ENCODE results near the gene SH3RF3.

SH3RF3 gene

GRCh38 chr2:109277406-109277805 is 148.4 kb downstream of the SH3RF3 start:
- TF ChIP-seq ISL1 (CRISPR knock-in tag; IDR thresholded peaks at IDR 0.05) (no peak), RARB (CRISPR knock-in tag; IDR thresholded peaks at IDR 0.05) (no peak), ZNF8 (CRISPR knock-in tag; IDR thresholded peaks at IDR 0.05) (no peak), BACH2 (CRISPR knock-in tag; IDR thresholded peaks at IDR 0.05; ENCODE audit: borderline replicate concordance) (no peak), ZNF565 (CRISPR knock-in tag; conservative IDR thresholded peaks at IDR 0.05; ENCODE audit: low read depth) (no peak), GLIS3 (CRISPR knock-in tag; IDR thresholded peaks at IDR 0.05) (no peak), CSDC2 (CRISPR knock-in tag; IDR thresholded peaks at IDR 0.05) (no peak), ESRRG (CRISPR knock-in tag; IDR thresholded peaks at IDR 0.05) (no peak), OSR1 (CRISPR knock-in tag; IDR thresholded peaks at IDR 0.05) (no peak), ARNTL (CRISPR knock-in tag; IDR thresholded peaks at IDR 0.05; ENCODE audit: borderline replicate concordance, low read depth) (no peak), TCF4 (CRISPR knock-in tag; IDR thresholded peaks at IDR 0.05; ENCODE audit: borderline replicate concordance) (no peak)
- TF ChIP-seq, protein P1, sequence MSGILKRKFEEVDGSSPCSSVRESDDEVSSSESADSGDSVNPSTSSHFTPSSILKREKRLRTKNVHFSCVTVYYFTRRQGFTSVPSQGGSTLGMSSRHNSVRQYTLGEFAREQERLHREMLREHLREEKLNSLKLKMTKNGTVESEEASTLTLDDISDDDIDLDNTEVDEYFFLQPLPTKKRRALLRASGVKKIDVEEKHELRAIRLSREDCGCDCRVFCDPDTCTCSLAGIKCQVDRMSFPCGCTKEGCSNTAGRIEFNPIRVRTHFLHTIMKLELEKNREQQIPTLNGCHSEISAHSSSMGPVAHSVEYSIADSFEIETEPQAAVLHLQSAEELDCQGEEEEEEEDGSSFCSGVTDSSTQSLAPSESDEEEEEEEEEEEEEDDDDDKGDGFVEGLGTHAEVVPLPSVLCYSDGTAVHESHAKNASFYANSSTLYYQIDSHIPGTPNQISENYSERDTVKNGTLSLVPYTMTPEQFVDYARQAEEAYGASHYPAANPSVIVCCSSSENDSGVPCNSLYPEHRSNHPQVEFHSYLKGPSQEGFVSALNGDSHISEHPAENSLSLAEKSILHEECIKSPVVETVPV (CRISPR knock-in tag; IDR thresholded peaks at IDR 0.05) = no peak
- no peak for ATAC-seq

DNA sequence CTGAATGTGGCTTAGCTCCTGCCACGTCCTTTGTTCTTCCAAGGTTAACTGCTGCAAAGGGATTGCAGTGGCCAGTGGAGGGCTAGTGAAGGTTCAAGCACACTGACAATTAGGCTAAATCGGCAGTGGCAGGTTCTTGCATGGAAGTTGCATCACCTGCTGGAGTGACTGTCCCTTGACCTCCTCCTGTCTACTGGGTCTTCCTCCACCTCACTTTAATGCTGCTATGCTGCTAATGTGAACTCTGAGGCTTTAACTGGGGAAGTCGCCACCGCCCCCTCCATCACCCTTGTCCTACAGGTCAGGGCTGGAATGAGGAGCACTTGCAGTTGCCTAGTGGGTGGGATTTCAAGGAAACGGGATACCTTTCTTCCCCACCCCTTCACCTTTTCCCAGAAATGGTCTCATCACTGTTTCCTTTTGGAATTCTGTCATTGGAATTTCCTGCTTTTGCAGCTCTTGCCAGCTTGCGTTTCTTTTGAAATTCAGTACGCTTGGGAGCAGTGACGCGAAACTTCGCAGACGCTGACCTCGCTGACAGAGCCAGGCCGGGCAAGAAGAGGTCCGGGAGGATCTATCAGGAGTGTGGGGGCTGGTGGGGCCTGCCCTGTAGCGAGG is 150.3 kb downstream of the SH3RF3 start:
- TF ChIP-seq ARNTL (CRISPR knock-in tag; IDR thresholded peaks at IDR 0.05; ENCODE audit: borderline replicate concordance, low read depth) (no peak), ISL1 (CRISPR knock-in tag; IDR thresholded peaks at IDR 0.05) (no peak), ZFP30 (CRISPR knock-in tag; IDR thresholded peaks at IDR 0.05) (no peak), SNAI2 (CRISPR knock-in tag; IDR thresholded peaks at IDR 0.05) (no peak), OSR1 (CRISPR knock-in tag; IDR thresholded peaks at IDR 0.05) (no peak), CSDC2 (CRISPR knock-in tag; IDR thresholded peaks at IDR 0.05) (no peak), ESRRG (CRISPR knock-in tag; IDR thresholded peaks at IDR 0.05) (no peak)
- TF ChIP-seq, protein P2, sequence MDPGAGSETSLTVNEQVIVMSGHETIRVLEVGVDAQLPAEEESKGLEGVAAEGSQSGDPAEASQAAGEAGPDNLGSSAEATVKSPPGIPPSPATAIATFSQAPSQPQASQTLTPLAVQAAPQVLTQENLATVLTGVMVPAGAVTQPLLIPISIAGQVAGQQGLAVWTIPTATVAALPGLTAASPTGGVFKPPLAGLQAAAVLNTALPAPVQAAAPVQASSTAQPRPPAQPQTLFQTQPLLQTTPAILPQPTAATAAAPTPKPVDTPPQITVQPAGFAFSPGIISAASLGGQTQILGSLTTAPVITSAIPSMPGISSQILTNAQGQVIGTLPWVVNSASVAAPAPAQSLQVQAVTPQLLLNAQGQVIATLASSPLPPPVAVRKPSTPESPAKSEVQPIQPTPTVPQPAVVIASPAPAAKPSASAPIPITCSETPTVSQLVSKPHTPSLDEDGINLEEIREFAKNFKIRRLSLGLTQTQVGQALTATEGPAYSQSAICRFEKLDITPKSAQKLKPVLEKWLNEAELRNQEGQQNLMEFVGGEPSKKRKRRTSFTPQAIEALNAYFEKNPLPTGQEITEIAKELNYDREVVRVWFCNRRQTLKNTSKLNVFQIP (CRISPR knock-in tag; IDR thresholded peaks at IDR 0.05; ENCODE audit: borderline replicate concordance, low read depth) = no peak
- TF ChIP-seq, protein P3, sequence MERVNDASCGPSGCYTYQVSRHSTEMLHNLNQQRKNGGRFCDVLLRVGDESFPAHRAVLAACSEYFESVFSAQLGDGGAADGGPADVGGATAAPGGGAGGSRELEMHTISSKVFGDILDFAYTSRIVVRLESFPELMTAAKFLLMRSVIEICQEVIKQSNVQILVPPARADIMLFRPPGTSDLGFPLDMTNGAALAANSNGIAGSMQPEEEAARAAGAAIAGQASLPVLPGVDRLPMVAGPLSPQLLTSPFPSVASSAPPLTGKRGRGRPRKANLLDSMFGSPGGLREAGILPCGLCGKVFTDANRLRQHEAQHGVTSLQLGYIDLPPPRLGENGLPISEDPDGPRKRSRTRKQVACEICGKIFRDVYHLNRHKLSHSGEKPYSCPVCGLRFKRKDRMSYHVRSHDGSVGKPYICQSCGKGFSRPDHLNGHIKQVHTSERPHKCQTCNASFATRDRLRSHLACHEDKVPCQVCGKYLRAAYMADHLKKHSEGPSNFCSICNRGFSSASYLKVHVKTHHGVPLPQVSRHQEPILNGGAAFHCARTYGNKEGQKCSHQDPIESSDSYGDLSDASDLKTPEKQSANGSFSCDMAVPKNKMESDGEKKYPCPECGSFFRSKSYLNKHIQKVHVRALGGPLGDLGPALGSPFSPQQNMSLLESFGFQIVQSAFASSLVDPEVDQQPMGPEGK (CRISPR knock-in tag; IDR thresholded peaks at IDR 0.05; ENCODE audit: borderline replicate concordance) = no peak
- ATAC-seq = no peak

DNA sequence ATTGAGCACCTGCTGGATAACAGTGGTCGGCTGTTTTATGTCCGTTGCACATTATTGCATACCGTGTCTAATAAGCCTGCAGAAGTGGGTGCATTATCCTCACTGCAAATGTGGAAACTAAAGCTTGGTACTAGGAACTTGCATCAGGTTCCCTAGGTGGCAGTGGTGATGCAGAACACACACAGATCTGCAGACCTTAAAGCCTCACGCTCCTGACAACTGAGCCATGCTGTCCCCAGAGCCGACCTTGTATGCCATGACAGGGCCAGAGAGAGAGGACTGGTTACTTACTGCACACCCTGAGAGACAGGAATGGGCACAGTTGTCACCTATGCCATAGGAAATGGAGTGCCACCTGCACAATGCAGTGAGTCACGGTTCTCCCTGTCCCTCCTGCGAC is 151.8 kb downstream of the SH3RF3 start:
- no peak for TF ChIP-seq RARB (CRISPR knock-in tag; IDR thresholded peaks at IDR 0.05)
- TF ChIP-seq ZFP30 (CRISPR knock-in tag; IDR thresholded peaks at IDR 0.05) = no peak
- TF ChIP-seq TCF4 (CRISPR knock-in tag; IDR thresholded peaks at IDR 0.05; ENCODE audit: borderline replicate concordance) = no peak
- ATAC-seq = no peak

DNA sequence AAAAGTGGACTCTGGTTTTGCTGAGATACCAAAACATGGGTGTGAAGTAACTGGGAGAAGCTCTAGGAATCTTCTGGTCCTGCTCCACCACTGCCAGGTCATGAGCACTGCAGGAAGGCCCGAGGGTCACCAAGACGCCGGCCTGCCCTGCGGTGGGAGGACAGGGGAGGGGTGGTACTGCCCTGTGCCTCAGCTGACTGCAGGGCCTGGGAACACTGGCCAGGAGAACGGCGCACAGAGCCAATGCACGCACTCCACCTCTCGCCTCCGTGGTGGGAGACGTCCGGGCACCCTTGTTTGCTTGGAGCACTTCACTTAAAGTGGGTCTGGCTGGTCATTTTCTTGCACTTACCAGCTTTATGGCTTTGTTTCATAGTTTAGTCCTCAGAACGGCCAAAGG is 153.4 kb downstream of the SH3RF3 start:
- ATAC-seq = no peak

DNA sequence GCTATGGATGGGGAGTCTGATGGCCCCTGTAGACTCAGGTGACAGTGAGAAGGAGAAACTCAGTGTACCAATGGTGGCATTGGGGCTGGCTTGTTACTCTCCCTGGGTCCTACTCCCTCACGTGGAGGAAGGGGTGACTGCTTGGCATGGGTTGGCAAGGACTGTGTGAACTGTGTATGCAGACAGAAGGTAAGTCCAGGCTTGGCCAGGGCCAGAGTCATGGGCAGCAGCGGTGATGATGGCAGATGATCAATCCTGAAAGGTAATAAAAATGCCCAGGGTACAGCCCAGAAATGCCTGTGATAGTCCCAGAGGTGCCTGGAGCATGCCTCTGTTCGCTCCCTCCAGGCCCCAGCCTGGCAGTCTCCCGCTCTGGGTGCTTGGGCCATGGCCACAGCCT is 153.9 kb downstream of the SH3RF3 start:
- ATAC-seq = no peak
- TF ChIP-seq ARNTL (CRISPR knock-in tag; IDR thresholded peaks at IDR 0.05; ENCODE audit: borderline replicate concordance, low read depth) = no peak
- TF ChIP-seq ZFP30 (CRISPR knock-in tag; IDR thresholded peaks at IDR 0.05) = no peak
- no peak for TF ChIP-seq ZFP3 (CRISPR knock-in tag; IDR thresholded peaks at IDR 0.05)
- TF ChIP-seq, protein P3 (CRISPR knock-in tag; IDR thresholded peaks at IDR 0.05; ENCODE audit: borderline replicate concordance) = no peak
- TF ChIP-seq, protein P2 (CRISPR knock-in tag; IDR thresholded peaks at IDR 0.05; ENCODE audit: borderline replicate concordance, low read depth) = no peak

More for the DNA sequence above, 153.4 kb downstream of the SH3RF3 start:
- TF ChIP-seq ZFP3 (CRISPR knock-in tag; IDR thresholded peaks at IDR 0.05) (no peak), ZNF70 (CRISPR knock-in tag; IDR thresholded peaks at IDR 0.05) (no peak)

Data from SK-N-SH treated with all-trans-retinoic acid at 6 μM for 48 hours (cell line).